BLaER1 (cell line): Measurements from ENCODE around the gene UTF1.
"Not testable (repeated sequence)": the region's sequence is repeated elsewhere in the genome, so short reads cannot be mapped to it uniquely, and the experiment has no call there.

Experiments
- H3K27ac ChIP-seq: shearing (Covaris generic); formaldehyde crosslinking; 2 replicates; pipeline ENCODE4 v1.8.1; 2022
- H3K27me3 ChIP-seq: shearing (Covaris generic); formaldehyde crosslinking; 2 replicates; pipeline ENCODE4 v1.8.1; 2022
- H3K36me3 ChIP-seq: shearing (Covaris generic); formaldehyde crosslinking; 2 replicates; pipeline ENCODE4 v1.8.1; 2022
- H3K4me1 ChIP-seq: shearing (Covaris generic); formaldehyde crosslinking; 2 replicates; pipeline ENCODE4 v1.8.1; 2022
- H3K4me2 ChIP-seq: shearing (Covaris generic); formaldehyde crosslinking; 2 replicates; pipeline ENCODE4 v1.8.1; 2022
- H3K4me3 ChIP-seq: shearing (Covaris generic); formaldehyde crosslinking; 2 replicates; pipeline ENCODE4 v1.8.1; 2022
- H3K9ac ChIP-seq: shearing (Covaris generic); formaldehyde crosslinking; 2 replicates; pipeline ENCODE4 v1.8.1; 2022
- H3K9me3 ChIP-seq: shearing (Covaris generic); formaldehyde crosslinking; 2 replicates; pipeline ENCODE4 v1.8.1; 2022
- H4K20me1 ChIP-seq: shearing (Covaris generic); formaldehyde crosslinking; 2 replicates; pipeline ENCODE4 v1.8.1; 2022
- Cebpa-rat ChIP-seq: shearing (Covaris generic); IDR thresholded peaks from 2 replicates; pipeline ENCODE4 v1.8.1; 2022

The UTF1 gene

GRCh38 chr10:133231244-133231945 is 1.4 kb downstream of the UTF1 start:
- no peak overlapping the region for H3K4me3 ChIP-seq
- no peaks in the 10 kb centered on the region for H3K36me3 ChIP-seq
- TF ChIP-seq Cebpa-rat, result no peak
- peak overlapping the region; percentile 73 for H3K4me2 ChIP-seq
- H3K4me1 ChIP-seq, result peaks cover 44% of the 10 kb centered on the region
- H3K9me3 ChIP-seq, result no peaks in the 10 kb centered on the region; the same call in 1 of the 2 replicates
- peaks cover 98% of the 10 kb centered on the region for H3K27me3 ChIP-seq
- H4K20me1 ChIP-seq, result peaks cover 36% of the 10 kb centered on the region
- H3K27ac ChIP-seq, result no peak overlapping the region
- no peak overlapping the region for H3K9ac ChIP-seq

DNA sequence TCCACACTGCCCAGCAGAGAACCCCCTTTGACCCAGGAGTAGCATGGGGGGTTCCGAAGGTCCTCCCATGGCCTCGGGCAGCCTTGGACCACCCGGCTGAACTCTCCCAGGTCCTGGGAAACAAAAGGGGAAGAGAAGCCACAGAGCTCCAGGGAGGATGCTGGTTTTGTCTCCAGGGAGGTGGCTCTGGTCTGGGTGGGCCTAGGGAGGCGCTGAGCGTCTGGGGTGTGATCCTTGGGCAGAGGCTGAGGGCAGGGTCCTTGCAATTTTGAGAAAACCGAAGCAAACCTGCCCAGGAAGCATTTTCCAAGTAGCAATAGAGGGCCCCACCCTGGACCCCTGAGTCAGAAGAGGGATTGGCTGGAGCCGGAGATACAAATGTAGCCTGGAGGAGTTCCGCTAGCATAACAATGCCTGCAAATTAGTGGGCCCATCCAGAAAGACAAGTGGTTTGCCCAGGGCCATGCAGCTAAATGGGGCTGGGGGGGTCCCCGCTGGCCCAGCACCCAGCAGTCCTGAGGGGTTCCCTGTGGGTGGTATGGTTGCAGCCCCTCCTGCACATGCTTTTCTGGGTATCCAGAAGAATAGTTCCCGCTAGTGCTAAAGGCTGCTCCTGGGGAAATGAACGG is 2.0 kb downstream of the UTF1 start:
- TF ChIP-seq Cebpa-rat, result no peak
- Histone ChIP-seq H3K36me3 (no peaks in the 10 kb centered on the region), H3K4me3 (no peak overlapping the region), H3K4me1 (peaks cover 44% of the 10 kb centered on the region), H3K9me3 (no peaks in the 10 kb centered on the region; the same call in 1 of the 2 replicates), H4K20me1 (peaks cover 36% of the 10 kb centered on the region), H3K27me3 (peaks cover 98% of the 10 kb centered on the region), H3K4me2 (peak overlapping the region; percentile 40; the same call in 1 of the 2 replicates), H3K9ac (no peak overlapping the region), H3K27ac (no peak overlapping the region)

- peaks cover 47% of the 10 kb centered on the region for H4K20me1 ChIP-seq
- not testable (repeated sequence) for H3K9me3 ChIP-seq, H3K4me3 ChIP-seq, H3K4me2 ChIP-seq, H3K27ac ChIP-seq, H3K9ac ChIP-seq, H3K36me3 ChIP-seq
- peaks cover 97% of the 10 kb centered on the region for H3K27me3 ChIP-seq
- H3K4me1 ChIP-seq, result peaks cover 53% of the 10 kb centered on the region
Observed at GRCh38 chr10:133234796-133235195, 4.8 kb downstream of the UTF1 start.

DNA sequence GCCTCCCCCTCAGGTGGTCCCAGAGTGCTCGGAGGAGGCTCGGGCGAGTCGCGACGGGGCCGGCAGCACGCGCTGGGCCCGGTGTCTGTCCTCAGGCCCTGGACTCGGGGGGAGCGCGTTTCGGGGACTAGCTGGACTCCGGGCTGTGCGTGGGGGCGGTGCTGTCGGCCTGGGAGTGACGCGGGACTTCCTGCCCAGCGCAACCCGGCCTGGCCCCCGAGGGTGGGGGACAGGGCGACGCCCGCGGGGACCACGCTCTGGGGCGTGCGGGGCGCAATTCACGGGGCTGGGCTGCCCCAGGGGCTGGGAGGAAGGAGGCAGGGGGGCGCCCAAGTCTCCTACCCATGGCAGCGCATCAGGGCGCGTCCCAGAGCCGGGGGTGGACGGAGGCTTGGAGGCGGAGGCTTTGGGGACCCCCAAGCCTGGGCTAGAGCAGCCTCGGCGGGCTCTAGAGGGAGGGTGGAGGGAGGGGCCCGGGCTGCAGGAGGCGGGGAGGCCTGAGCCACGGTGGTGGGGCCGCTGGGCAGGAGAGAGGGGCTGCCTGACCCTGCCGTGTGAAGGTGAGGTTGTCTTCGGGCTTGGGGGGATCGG is 5.3 kb downstream of the UTF1 start:
- Histone ChIP-seq H3K9me3 (no peaks in the 10 kb centered on the region; the same call in 1 of the 2 replicates), H3K4me2 (peak overlapping the region; percentile 36; the same call in 1 of the 2 replicates), H3K27ac (no peak overlapping the region), H4K20me1 (peaks cover 47% of the 10 kb centered on the region), H3K36me3 (no peaks in the 10 kb centered on the region), H3K27me3 (peaks cover 96% of the 10 kb centered on the region), H3K4me1 (peaks cover 57% of the 10 kb centered on the region), H3K4me3 (no peak overlapping the region), H3K9ac (no peak overlapping the region)
- TF ChIP-seq Cebpa-rat, result no peak

- Histone ChIP-seq H3K27me3 (peaks cover 91% of the 10 kb centered on the region), H3K4me2 (no peak overlapping the region; the same call in 1 of the 2 replicates), H3K27ac (no peak overlapping the region), H3K9ac (no peak overlapping the region), H4K20me1 (peaks cover 47% of the 10 kb centered on the region), H3K4me3 (no peak overlapping the region), H3K4me1 (peaks cover 59% of the 10 kb centered on the region), H3K36me3 (no peaks in the 10 kb centered on the region), H3K9me3 (no peaks in the 10 kb centered on the region)
- TF ChIP-seq Cebpa-rat, result no peak
Observed at GRCh38 chr10:133235932-133236331, 5.9 kb downstream of the UTF1 start.

DNA sequence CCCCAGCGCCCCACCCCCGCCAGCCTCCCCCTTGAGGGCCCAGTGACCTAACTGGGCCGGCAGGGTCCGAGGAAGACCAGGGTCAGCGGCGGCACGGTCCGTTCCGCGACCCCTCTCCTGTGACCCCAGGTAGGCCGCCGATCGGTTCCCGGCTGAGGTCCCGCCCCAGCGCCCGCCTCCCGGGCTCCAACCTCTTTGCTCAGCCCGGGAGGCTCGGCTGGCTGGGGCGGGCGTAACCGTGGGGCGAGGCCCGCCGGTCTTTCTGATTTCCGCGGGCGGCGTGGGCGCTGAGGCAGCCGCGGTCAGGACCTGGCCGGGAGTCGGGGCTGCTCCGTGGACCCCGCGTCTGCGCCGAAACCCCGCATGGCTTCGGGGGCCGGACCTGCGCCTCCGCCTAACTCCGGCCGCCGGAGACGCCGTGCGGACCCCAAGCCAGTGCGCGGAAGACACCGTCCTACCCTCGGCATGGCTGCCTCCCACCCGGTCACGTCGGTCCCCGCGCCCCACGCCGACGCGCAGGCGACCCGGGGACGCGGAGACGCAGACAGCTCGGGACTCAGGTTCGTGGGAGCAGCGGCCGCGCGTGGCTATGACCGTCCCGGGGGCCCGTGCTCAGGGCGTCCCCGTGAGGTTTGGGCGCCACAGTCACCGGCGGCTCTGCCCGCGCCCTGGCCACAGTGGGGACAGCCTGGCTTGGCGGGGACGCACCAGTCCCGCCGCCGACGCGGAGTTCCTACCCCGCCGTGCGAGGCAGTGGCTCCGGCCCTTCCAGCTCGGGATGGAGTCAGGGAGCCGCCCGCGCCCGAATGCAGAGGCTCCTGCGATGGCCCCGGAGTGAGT is 6.6 kb downstream of the UTF1 start:
- no peaks in the 10 kb centered on the region for H3K9me3 ChIP-seq
- H3K27me3 ChIP-seq, result peaks cover 91% of the 10 kb centered on the region
- no peak overlapping the region for H3K9ac ChIP-seq
- H3K4me2 ChIP-seq, result peak overlapping the region; percentile 40; the same call in 1 of the 2 replicates
- H3K4me3 ChIP-seq, result 0 out of 2 replicates have a peak overlapping the region, but pooled peaks have one; percentile 25
- TF ChIP-seq Cebpa-rat, result no peak
- H3K36me3 ChIP-seq, result no peaks in the 10 kb centered on the region
- H3K27ac ChIP-seq, result no peak overlapping the region
- peaks cover 60% of the 10 kb centered on the region for H3K4me1 ChIP-seq
- peaks cover 41% of the 10 kb centered on the region for H4K20me1 ChIP-seq

DNA sequence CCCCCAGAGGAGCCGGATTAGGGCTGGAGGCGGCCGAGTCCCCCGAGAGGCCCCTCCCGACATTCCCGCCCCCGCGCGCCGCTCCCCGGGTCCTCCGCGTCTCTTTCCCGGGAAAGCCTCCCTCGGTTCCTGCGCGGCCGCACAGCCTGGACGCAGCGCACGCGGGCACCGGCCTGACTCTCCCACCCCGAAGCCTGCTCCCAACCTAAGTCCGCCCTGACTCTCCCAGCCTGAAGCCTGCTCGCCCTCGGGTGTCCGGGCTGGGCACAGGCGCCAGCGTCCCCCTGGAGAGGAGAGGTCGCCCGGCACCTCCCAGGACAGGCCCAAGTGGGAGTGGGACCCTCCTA is 7.2 kb downstream of the UTF1 start:
- peak overlapping the region; percentile 40; the same call in 1 of the 2 replicates for H3K4me2 ChIP-seq
- H4K20me1 ChIP-seq, result peaks cover 37% of the 10 kb centered on the region
- no peak overlapping the region for H3K9ac ChIP-seq
- H3K4me3 ChIP-seq, result 0 out of 2 replicates have a peak overlapping the region, but pooled peaks have one; percentile 25
- peaks cover 60% of the 10 kb centered on the region for H3K4me1 ChIP-seq
- no peaks in the 10 kb centered on the region for H3K36me3 ChIP-seq
- H3K27me3 ChIP-seq, result peaks cover 90% of the 10 kb centered on the region
- no peaks in the 10 kb centered on the region for H3K9me3 ChIP-seq
- H3K27ac ChIP-seq, result no peak overlapping the region
- no peak for TF ChIP-seq Cebpa-rat

DNA sequence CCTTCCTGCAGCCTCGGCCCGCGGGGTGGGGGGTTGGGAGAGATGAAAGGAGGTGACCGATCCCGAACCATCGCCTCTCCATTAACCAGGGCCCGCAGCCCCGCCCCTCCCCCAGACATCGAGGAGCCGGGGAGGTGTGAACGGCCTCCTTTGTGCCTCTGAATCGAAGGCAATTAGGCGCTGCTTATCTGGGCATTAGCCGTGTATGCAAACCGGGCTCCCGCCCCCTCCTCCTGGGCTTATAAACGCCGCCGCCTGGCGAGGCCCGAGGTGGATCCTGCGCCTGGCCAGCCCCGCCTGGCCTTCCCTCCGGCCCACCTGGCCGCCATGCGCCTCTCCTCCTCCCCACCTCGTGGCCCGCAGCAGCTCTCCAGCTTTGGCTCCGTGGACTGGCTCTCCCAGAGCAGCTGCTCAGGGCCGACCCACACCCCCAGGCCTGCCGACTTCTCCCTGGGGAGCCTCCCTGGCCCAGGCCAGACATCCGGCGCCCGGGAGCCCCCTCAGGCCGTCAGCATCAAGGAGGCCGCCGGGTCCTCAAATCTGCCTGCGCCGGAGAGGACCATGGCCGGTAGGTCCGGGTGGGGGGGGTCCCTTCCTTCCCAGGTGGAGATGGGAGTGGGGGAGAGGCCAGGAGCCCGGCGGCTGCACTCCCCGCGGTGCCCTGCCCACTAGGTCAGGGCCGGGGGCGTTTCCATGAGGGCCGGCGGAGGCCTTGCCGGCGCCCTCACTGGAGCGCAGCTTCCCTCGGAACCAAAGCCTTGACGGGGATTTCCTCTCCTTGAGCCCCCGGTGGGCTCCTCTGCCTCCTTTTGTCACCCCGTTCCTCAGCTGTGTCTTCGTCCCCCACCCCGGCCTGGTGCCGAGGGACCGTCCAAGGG is 7.8 kb downstream of the UTF1 start, which contains the start of gene VENTX:
Gene VENTX (plus strand): TSS at position 268 of the 878 bp plus-strand sequence. CDS start 60 bp downstream, at position 328.
- Histone ChIP-seq H3K4me1 (peaks cover 64% of the 10 kb centered on the region), H3K36me3 (no peaks in the 10 kb centered on the region), H3K9me3 (no peaks in the 10 kb centered on the region), H3K4me3 (0 out of 2 replicates have a peak within 1 kb of the TSS, but pooled peaks have one; percentile 25), H3K27me3 (peaks cover 84% of the 10 kb centered on the region), H3K9ac (no peak within 1 kb of the TSS), H3K4me2 (peak within 1 kb of the TSS; percentile 40), H4K20me1 (peaks cover 37% of the 10 kb centered on the region), H3K27ac (no peak within 1 kb of the TSS)
- no peak for TF ChIP-seq Cebpa-rat
